Stimulated activated naive CD4-positive, alpha-beta T cell treated with Interleukin-2 at 50 U/mL for 16 hours (primary cell): ENCODE data around the gene HES7.
A peak's percentile ranks its signal among the peaks of the same experiment; 100 is the strongest.
"Not testable (repeated sequence)": the region's sequence is repeated elsewhere in the genome, so short reads cannot be mapped to it uniquely, and the experiment has no call there.

ENCODE experiments used
- DNase-seq: peaks from one replicate; lab custom pipeline; 2025; lab: John Stamatoyannopoulos, UW

The HES7 gene

GRCh38 chr17:8122422-8122923, 1.4 kb downstream of the HES7 start:
- DNase-seq: peak; percentile 6

DNA sequence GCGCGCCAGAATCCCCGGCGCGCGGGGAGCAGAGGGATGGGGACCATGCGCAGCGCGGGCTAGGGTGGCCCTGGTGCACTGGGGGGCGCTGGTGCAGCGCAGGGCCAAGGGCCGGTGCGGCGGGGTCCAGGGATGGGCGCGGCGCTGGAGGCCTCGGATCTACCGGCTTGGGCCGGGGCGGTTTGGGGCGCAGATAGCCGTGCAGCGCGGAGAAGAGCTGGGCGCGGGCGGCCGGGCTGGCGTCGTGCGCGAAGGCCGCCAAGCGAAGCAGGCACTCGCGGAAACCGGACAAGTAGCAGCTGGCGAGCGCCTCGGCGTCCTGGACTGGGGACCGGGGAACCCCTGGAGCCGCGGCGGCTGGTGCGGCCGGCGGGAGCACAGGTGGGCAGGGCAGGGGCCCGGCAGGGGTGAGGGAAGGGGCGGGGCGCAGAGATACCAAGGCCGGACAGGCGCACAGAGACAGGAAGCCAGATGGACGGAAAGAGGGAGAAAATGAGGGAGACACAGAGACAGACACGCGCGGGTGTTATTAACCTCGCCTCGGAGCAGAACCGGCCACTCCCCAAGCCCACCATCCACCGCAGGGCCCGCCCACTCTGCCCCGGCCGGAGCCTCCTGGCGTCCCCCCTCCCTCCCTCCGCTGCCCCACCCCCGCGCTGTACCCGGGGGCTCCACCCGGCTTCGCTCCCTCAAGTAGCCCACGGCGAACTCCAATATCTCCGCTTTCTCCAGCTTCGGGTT, 2.1 kb downstream of the HES7 start:
- DNase-seq: peak; percentile 31

DNA sequence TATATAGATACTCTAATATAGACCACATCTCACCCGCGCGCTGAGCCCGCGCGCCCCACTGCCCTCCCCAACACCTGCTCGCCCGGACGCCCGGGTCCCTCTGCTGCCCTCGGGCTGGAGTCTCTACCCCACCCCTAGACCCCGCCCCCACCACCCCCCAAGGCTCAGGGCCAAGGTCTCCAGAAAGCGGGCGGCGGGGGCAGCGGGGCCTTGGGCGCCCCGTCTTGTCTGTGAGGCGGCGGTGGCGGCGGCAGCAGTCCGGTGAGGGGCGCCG, 2.6 kb downstream of the HES7 start:
- DNase-seq: no peak

DNA sequence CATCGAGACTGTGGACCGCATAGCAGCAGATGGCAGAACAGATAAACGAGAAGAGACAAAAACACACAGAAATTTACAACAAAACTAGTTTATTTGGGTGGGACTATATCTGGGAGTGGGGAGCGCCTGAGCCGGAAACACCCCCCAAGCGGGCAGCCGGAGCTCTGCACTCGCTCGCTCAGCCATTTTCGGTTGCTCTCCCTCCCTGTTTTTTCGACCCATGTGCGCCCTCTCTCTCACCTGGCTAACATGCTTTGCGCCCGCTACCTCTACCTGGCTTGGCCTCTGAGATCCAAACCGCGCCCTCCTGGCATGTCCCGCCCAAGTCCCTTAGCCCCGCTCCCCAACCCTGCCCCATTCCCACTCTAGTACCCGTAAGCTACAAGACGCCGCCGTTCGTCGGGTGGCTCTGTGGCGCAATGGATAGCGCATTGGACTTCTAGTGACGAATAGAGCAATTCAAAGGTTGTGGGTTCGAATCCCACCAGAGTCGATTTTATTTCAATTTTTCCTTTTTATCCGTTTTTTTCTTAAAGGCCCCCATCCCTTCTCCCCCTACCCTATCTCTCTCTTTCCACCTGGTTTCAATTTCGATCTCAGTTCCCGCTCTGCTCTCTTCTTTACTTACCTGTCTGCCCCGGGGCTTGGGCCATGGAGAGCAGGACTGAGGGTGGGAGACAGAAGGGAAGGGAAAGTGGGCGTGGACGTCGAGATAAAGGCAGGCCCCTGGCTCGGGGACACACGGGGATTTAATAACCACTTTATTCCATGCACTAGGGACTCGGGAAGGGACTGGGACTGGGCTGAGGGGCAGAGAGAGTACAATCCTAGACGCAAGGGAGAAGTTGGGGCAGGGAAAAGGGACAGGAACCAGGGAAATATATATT, 3.1 kb downstream of the HES7 start:
- DNase-seq: peak; percentile 61

DNA sequence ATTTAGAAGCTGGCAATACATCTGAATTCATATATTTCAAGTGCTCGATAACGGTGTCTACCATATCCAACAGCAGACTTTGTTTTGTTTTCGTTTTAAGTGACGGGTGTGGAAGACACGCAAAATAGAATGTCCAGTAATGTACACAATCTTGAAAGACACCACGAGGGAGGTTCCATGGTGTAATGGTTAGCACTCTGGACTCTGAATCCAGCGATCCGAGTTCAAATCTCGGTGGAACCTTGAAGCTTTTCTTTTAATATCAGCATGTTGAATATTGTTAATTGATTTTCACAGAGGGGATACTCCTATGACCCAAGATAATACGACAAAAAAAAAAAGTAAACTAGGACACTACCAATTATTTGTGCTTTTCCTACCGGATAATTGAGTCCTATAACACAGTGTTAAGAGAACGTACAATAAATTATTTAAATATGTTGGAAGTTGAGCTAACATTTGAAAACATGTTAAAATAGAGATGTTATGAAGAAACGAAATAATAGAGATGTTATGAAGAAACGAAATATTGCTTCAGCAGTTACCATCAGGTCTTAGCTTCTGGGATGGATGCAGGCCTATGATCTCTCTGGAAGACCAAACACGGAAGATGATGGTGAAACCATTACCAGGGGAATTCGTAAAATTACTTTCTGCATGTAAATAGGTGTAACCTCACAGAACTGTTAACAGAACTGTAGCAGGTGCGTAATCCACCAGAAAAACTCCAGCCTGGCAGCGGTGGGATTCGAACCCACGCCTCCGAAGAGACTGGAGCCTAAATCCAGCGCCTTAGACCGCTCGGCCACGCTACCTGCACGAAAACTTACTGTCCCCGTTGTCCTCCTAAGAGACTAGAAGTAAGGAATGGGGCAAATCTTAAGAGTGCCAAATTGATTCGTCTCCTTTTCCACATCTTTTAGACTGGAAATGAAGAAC, 4.1 kb downstream of the HES7 start:
- peak; percentile 77 for DNase-seq

- peak; percentile 76 for DNase-seq
Measured at GRCh38 chr17:8118769-8119580, 4.9 kb downstream of the HES7 start.

DNA sequence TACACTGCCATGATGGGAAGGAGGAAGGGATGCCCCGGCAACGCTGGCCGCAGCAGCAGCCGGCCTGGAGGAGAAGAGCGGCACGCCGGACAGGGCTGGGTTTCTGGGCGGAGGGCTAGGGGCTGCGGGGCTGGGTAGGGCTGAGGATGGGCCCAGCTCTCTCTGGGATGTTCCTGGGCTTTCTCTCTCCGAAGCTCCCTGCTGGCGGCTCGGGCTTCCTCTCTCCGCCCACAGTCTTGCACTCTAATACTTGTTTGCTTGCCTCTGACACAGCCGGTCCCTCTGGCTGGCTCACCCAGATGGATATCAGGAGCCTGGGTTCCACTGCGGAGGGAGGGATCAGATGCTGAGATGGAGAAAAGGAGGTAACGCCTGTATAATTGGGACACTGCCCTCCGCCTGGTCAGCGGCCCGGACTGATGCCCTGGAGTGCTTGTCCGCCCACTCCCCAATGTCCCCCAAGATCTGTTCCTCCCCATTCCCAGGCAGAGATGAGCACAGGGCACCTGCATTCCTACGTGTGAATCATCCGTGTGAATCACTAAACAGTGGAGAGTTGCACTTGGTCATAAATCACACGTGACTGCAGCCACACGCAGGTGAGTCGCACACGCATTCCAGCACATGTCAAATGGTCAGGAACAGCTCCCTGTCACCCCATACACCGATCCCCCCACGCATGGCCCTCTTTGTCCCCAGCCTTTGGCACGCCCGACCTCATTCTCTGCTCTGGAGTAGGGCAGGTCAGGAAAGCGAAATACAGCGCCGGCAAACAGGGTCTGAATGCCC, 5.7 kb downstream of the HES7 start, which contains the start of gene ALOXE3:
TSS of gene ALOXE3 (minus strand) at position 535 of the 789 bp plus-strand sequence. CDS start at position 11, 524 bp downstream.
- DNase-seq: peak; percentile 30

- DNase-seq: no peak
Measured at GRCh38 chr17:8117367-8117979, 6.4 kb downstream of the HES7 start.

DNA sequence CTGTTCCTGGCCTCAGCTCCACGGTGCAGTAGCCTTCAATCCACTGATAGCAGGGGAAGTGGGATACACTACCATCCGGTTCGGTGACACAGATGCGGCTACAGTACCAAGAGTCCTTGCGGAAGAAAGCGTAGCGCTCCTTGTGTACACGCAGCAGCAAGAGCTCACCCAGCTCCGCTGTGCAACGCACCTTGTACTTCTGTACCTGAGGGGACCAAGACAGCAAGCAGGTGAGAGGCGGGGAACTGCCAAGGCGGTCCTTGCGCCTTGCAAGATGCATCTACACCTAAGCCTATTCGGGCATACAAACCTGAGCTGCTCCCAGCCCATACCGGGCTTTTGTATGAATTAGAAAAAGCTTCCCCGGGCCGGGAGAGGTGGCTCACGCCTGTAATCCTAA, 7.1 kb downstream of the HES7 start:
- DNase-seq: no peak

DNA sequence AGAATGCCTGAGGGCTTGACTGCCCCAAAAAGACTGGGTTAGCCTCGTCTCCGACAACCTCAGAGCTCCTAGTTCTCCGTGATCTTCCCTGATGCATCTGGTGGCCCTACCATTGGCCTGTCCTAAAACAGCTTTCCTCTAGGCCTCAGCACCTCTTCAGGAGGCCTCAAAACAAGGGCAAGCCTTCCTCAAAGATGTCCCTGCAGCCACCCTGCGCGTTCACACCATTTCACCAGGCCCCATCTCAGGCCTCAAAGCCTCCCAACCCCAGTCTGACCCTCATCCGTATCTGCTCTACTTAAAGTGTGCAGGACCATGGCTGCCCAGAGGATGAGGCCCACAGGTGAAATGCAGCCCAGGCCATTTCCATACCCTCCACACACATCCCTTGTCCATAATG, 13.0 kb downstream of the HES7 start:
- no peak for DNase-seq

DNA sequence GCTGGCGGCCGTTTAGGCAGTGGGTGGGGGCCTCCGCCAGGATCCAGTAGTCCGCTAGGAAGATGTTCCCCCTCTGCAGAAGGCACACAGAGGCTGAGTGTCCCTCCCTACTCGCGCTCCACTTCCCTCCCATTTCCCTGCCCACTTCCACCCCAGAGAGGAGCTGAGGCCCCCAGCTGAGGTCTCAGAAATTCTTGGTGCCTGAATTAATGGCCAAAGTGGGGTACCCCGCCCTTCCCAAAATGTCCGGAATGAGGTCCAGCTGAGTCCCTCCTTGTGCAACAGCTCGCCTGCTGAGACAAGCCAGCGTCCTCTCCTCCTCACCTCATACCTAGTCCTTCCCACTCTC, 13.5 kb downstream of the HES7 start:
- no peak for DNase-seq

DNA sequence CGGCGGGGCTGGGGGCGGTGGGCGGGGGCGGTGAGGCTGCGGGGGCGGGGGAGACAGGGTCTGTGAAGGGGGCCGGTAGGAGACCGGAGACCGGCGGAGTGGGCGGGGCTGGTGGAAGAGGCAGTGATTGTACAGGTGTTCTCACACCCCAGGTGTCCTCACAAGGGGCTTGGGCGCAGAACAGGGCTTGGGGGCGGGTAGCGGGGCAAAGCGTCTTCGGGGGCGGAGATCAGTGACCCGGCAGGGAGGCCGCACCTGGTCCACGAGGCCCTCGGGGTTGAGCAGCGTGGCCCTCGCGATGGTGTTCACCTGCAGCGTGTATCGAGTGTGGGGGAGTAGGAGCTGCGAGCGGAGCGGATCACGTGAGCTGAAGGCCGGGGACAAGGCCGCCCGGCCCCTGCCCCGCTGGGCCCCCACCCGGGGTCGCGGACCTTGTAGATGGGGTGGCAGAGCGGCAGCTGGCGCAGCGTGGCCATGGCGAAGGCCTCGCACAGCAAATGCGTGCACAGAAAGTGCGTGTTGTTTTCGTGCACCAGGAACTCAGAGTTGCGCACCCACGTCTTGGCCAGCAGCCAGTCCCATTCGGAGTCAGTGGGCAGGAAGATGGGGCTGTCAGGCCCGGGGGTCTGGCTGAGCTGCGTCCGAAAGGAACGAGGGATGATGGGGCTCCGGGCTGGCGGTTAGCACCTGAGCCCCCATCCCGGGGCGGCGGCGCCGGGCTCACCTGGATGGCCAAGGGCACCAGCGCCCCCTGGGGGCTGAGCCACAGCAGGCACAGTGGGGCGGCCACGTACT, 14.0 kb downstream of the HES7 start:
- DNase-seq: peak; percentile 75

GRCh38 chr17:8108972-8109660, 14.8 kb downstream of the HES7 start:
- no peak for DNase-seq

DNA sequence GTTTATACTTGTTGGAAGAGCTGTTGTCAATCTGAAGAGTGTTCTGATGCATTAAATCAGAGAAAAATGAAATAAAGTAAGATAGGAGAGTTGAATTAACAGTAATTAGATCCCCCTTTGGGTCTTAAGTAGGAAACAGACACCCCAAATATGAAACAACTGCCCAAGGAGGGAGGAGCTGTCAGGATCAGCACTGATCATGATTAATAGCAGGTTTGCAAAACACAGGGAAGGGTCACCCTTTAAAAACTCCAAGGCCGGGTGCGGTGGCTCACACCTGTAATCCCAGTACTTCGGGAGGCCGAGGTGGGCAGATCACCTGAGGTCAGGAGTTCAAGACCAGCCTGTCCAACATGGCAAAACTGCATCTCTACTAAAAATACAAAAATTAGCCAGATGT, 16.9 kb downstream of the HES7 start:
- DNase-seq: not testable (repeated sequence)

GRCh38 chr17:8105957-8106398, 17.9 kb downstream of the HES7 start:
- DNase-seq: no peak

- DNase-seq: no peak
Measured at GRCh38 chr17:8104911-8105310, 19.0 kb downstream of the HES7 start.

DNA sequence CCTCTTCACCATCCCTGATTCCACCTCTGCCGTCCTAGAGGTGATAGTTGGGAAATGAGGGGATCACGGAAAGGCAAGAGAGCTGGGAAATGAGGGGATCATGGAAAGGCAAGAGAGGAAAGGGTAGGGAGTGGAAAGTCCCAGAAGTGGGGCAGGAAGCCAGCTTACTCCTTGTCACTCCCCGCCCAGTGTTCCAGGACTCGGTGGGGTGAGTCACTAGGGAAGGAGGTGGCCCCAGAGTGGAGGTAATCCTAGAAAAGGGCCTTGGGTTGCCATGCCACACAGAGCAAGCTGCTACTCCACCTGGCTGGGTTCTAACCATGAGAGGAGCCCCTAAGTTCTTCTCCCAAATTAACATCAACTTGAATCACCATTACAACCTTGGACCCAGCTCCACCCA, 20.4 kb downstream of the HES7 start:
- no peak for DNase-seq

DNA sequence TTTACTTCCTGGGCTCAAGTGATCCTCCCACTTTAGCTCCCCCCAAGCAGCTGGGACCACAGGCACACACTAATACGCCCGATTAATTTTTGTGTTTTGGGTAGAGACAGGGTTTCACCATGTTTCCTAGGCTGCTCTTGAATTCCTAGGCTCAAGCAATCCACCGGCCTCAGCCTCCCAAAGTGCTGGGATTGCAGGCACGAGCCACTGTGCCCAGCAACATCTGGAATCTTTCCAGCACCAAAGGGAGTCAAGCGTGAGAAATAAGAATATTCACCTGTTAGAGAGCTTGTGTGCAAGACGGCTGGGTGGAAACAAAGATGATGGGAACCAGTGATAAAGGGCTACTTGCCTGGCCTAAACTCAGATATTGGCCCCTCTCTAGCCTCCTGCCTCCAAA, 22.2 kb downstream of the HES7 start:
- no peak for DNase-seq

DNA sequence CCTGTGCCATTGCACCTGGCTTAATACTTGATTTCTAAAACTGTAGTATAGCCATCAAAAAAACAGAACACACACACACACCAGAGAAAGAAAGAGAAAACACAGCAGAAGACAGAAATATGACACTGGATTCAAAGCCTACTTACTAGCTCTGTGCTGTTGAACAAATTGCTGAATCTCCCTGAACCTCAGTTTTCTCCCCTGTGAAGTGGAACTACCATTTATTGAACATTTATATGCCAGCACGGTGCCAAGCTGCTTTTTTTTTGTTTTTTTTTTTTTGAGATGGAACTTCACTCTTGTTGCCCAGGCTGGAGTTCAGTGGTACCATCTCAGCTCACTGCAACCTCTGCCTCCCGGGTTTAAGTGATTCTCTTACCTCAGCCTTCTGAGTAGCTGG, 23.1 kb downstream of the HES7 start:
- DNase-seq: no peak
